HepG2 (cell line): Measurements from ENCODE around the gene NXPE3. TPM values are rescaled to one million over a fixed set of nuclear protein-coding genes. Genes with fewer than 3 reads are reported as not detected.
A peak's percentile ranks its signal among the peaks of the same experiment; 100 is the strongest.

Experiments used
- ARID4A ChIP-seq: sonication (generic); formaldehyde crosslinking; IDR thresholded peaks from 2 replicates; pipeline ENCODE4 v1.5.0; 2020; ENCODE audit warnings: mild to moderate bottlenecking, missing genetic modification reagents, borderline replicate concordance
- CBX1 ChIP-seq: IDR thresholded peaks from one replicate; pipeline ENCODE4 v1.6.1; 2016; ENCODE audit warnings: antibody characterized with exemption, low read depth
- DBP ChIP-seq: sonication (generic); formaldehyde crosslinking; IDR thresholded peaks from 2 replicates; pipeline ENCODE4 v1.4.0; 2020; ENCODE audit warnings: missing genetic modification reagents; ENCODE audit errors: not compliant biosample characterization
- HCFC1 ChIP-seq: fragments of 150-350 bp; IDR thresholded peaks from 2 replicates; pipeline ENCODE4 v1.6.1; 2014; ENCODE audit warnings: low read depth, low read length
- HNF4A ChIP-seq: sonication (generic); formaldehyde crosslinking; IDR thresholded peaks from 2 replicates; pipeline ENCODE4 v1.4.0; 2020; ENCODE audit warnings: missing genetic modification reagents
- KLF11 ChIP-seq: IDR thresholded peaks from 2 replicates; pipeline ENCODE4 v1.6.1; 2016; ENCODE audit warnings: missing compliant biosample characterization
- REPIN1 ChIP-seq: sonication (generic); formaldehyde crosslinking; IDR thresholded peaks from 2 replicates; pipeline ENCODE4 v1.8.0; 2022; ENCODE audit warnings: missing genetic modification reagents, low read depth, mild to moderate bottlenecking, borderline replicate concordance
- SMARCE1 ChIP-seq: fragments of 450-650 bp; IDR thresholded peaks from 2 replicates; pipeline ENCODE4 v1.6.1; 2017; ENCODE audit warnings: borderline replicate concordance
- TAF15 ChIP-seq: fragments of 200-400 bp; formaldehyde crosslinking; IDR thresholded peaks from one replicate; pipeline ENCODE4 v1.6.1; 2018; ENCODE audit warnings: mild to moderate bottlenecking, low read depth, low read length; ENCODE audit not compliant: poor library complexity, severe bottlenecking
- THAP7 ChIP-seq: sonication (generic); formaldehyde crosslinking; IDR thresholded peaks from 2 replicates; pipeline ENCODE4 v1.8.1; 2023; ENCODE audit warnings: mild to moderate bottlenecking, missing genetic modification reagents
- YEATS2 ChIP-seq: sonication (generic); formaldehyde crosslinking; IDR thresholded peaks from 2 replicates; pipeline ENCODE4 v1.4.0; 2020; ENCODE audit warnings: missing genetic modification reagents, borderline replicate concordance
- ZBTB7B ChIP-seq: sonication (generic); formaldehyde crosslinking; IDR thresholded peaks from 2 replicates; pipeline ENCODE4 v1.4.0; 2020; ENCODE audit warnings: missing genetic modification reagents
- ZFYVE20 ChIP-seq: sonication (generic); formaldehyde crosslinking; IDR thresholded peaks from 2 replicates; pipeline ENCODE4 v1.8.0; 2023; ENCODE audit warnings: low read depth, mild to moderate bottlenecking, moderate library complexity, missing genetic modification reagents, borderline replicate concordance
- ZNF24 ChIP-seq: fragments of 450-650 bp; IDR thresholded peaks from 2 replicates; pipeline ENCODE4 v1.6.1; 2017; ENCODE audit warnings: antibody characterized with exemption, mild to moderate bottlenecking
- ZNF414 ChIP-seq: sonication (generic); formaldehyde crosslinking; IDR thresholded peaks from 2 replicates; pipeline ENCODE4 v1.5.0; 2020; ENCODE audit warnings: missing genetic modification reagents
- ZNF543 ChIP-seq: sonication (generic); formaldehyde crosslinking; IDR thresholded peaks from 2 replicates; pipeline ENCODE4 v1.4.0; 2020; ENCODE audit warnings: mild to moderate bottlenecking, missing genetic modification reagents
- ZNF639 ChIP-seq: conservative IDR thresholded peaks from 2 replicates; pipeline ENCODE4 v1.6.1; 2018; ENCODE audit warnings: missing genetic modification reagents
- ZNF749 ChIP-seq: sonication (generic); formaldehyde crosslinking; IDR thresholded peaks from 2 replicates; pipeline ENCODE4 v1.8.0; 2022; ENCODE audit warnings: mild to moderate bottlenecking, missing genetic modification reagents, moderate library complexity, borderline replicate concordance
- ZNF766 ChIP-seq: sonication (generic); formaldehyde crosslinking; IDR thresholded peaks from 2 replicates; pipeline ENCODE4 v1.5.0; 2020; ENCODE audit warnings: missing genetic modification reagents, borderline replicate concordance
- ZNF891 ChIP-seq: sonication (generic); formaldehyde crosslinking; IDR thresholded peaks from 2 replicates; pipeline ENCODE4 v1.5.0; 2020; ENCODE audit warnings: mild to moderate bottlenecking, missing genetic modification reagents
- polyA plus RNA-seq, 8 experiments: library from polyadenylated mRNA; depleted of rRNA in 3 of 8; stranded (reverse) in 7 of 8; unstranded in 1 of 8; fragments of >200 nt; fragmentation: Illumina TruSeq in 4 of 8; extraction: Trizol in 4 of 8; gene quantifications; 2 replicates each; pipeline versions ENCODE4 v1.2.1 to v1.2.3, GENCODE V29; 2011 to 2016; ENCODE audit warnings: low read depth in 4 of 8, missing spikeins in 1 of 8, mixed read lengths in 1 of 8; ENCODE audit not compliant: insufficient read depth in 1 of 8
- total RNA-seq, 5 experiments: library from RNA; depleted of rRNA; stranded (reverse); fragments of >200 nt; fragmentation: Illumina TruSeq; extraction: Trizol; gene quantifications; 2 replicates each; pipeline ENCODE4 v1.2.3, GENCODE V29; 2016; ENCODE audit warnings: low read depth in 1 of 5

The NXPE3 gene
- total and polyA plus RNA-seq, 2 of the 13 experiments (the other 11 are each of a cell fraction or from before 2014, with no cell fraction given), result 3.5 to 4.7 TPM

GRCh38 chr3:101848754-101849713 lies 70.0 kb downstream of the NXPE3 start, which contains the start of gene NFKBIZ (continued):
- TF ChIP-seq ZBTB7B (CRISPR knock-in tag) (no peak), ZNF749 (CRISPR knock-in tag) (peak; percentile 42), ARID4A (peak; percentile 88), HNF4A (CRISPR knock-in tag) (no peak), ZNF891 (CRISPR knock-in tag) (0 out of 2 replicates have a peak, but pooled peaks have one; percentile 43), HCFC1 (no peak), ZNF414 (no peak; the same call in 1 of the 2 replicates), DBP (CRISPR knock-in tag) (no peak), ZNF639 (peak; percentile 95), CBX1 (peak; percentile 93), TAF15 (no peak), ZNF24 (0 out of 2 replicates have a peak, but pooled peaks have one; percentile 17), KLF11 (CRISPR knock-in tag) (no peak), REPIN1 (CRISPR knock-in tag) (no peak; the same call in 1 of the 2 replicates), ZNF766 (CRISPR knock-in tag) (peak; percentile 65), ZFYVE20 (no peak), YEATS2 (CRISPR knock-in tag) (no peak; the same call in 1 of the 2 replicates), THAP7 (no peak), SMARCE1 (no peak), ZNF543 (no peak)
